ENCODE measurements around the gene LAMC2. TPM values are rescaled to one million over a fixed set of nuclear protein-coding genes. Genes with fewer than 3 reads are reported as not detected.

LAMC2 gene
- polyA plus RNA-seq, 1 donor (not counting 4 experiments of a cell fraction or from before 2014, with no cell fraction given) = 1,627 TPM

DNA sequence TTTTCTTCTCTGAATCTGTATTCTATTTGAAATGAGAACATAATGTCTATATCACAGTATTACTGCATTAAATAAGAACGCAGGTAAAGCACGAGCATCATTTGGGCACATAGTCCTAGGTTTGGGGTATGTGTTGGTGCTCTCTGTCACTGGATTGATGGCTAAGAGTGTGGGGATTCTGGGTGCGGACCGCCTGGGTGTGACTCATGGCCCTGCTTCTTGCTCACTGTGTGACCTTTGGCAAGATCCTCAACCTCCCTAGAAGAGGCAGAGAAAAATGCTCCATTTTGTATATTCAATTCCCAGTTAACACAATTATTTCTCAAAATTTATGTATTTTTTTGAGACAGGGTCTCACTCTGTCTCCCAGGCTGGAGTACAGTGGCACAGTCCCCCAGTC is 99.7 kb downstream of the LAMC2 start:
- Histone ChIP-seq H3K9ac (ENCODE audit: control insufficient read depth, extremely low read depth, insufficient read depth, low read length) (no peak overlapping the region), H3K4me3 (ENCODE audit: control insufficient read depth in 2 of 3, extremely low read depth in 1 of 3, insufficient read depth in 2 of 3, low read depth in 1 of 3, low read length in 3 of 3) (no peak overlapping the region), H3K27me3 (ENCODE audit: control insufficient read depth, extremely low read depth, insufficient read depth, low read length) (no peaks in the 10 kb centered on the region), H3K4me1 (ENCODE audit: control insufficient read depth, extremely low read depth, insufficient read depth, low read length) (peaks cover 33% of the 10 kb centered on the region), H3K79me2 (ENCODE audit: control insufficient read depth, insufficient read depth, low read length) (no peaks in the 10 kb centered on the region), H3K4me2 (ENCODE audit: control insufficient read depth, extremely low read depth, insufficient read depth, low read depth, low read length) (no peak overlapping the region), H3K36me3 (ENCODE audit: control insufficient read depth in 2 of 2, extremely low read depth in 1 of 2, insufficient read depth in 2 of 2, low read length in 2 of 2) (no peaks in the 10 kb centered on the region), H4K20me1 (ENCODE audit: control insufficient read depth, extremely low read depth, insufficient read depth, low read length) (no peaks in the 10 kb centered on the region), H3K27ac (ENCODE audit: control insufficient read depth, insufficient read depth, low read length) (no peak overlapping the region), H3K9me1 (ENCODE audit: control insufficient read depth, extremely low read depth, insufficient read depth, low read length) (no peaks in the 10 kb centered on the region), H2AFZ (ENCODE audit: control insufficient read depth, low read length) (no peak overlapping the region), H3K9me3 (ENCODE audit: control insufficient read depth, low read depth, low read length) (no peaks in the 10 kb centered on the region)
- dilution Hi-C loops (cut with MboI; ENCODE audit: extremely low pct_ligation_motif_present, low sequenced_read_pairs) = no loop called here
- no peak for TF ChIP-seq EZH2 (IDR thresholded peaks at IDR 0.05; ENCODE audit: low read length)
- TF ChIP-seq, protein P1, sequence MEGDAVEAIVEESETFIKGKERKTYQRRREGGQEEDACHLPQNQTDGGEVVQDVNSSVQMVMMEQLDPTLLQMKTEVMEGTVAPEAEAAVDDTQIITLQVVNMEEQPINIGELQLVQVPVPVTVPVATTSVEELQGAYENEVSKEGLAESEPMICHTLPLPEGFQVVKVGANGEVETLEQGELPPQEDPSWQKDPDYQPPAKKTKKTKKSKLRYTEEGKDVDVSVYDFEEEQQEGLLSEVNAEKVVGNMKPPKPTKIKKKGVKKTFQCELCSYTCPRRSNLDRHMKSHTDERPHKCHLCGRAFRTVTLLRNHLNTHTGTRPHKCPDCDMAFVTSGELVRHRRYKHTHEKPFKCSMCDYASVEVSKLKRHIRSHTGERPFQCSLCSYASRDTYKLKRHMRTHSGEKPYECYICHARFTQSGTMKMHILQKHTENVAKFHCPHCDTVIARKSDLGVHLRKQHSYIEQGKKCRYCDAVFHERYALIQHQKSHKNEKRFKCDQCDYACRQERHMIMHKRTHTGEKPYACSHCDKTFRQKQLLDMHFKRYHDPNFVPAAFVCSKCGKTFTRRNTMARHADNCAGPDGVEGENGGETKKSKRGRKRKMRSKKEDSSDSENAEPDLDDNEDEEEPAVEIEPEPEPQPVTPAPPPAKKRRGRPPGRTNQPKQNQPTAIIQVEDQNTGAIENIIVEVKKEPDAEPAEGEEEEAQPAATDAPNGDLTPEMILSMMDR (optimal IDR thresholded peaks at IDR 0.05 in 1 of 3, IDR thresholded peaks at IDR 0.05 in 1 of 3, conservative IDR thresholded peaks at IDR 0.05 in 1 of 3; ENCODE audit: extremely low read depth in 1 of 3, insufficient read depth in 2 of 3, low read length in 3 of 3) = no peak
- no peak for DNase-seq (ENCODE audit: low read depth, low spot score)
- no peak for FAIRE-seq

DNA sequence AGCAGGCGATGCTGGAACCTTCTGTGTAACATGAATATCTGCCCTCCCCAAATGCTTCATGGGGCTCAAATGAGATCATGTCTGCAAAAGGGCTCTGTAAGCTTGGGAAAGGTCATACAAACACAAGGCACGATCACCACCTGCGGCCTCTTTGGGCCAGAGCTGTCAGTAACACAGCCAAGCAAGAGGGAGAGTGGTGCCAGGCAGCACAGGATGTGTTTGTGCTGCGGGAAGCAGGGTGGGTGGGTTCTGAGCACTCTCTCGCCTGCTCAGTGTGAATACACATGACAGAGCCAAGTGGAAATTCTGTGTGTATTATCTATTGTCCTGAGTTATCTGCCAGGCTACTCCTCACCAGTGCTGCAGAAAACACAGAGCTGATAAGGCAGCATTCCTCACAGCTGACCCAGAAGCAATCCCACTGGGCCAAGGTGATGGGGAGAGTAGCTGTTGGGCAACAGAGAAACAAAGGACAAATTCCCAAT is 101.2 kb downstream of the LAMC2 start:
- FAIRE-seq (no peak), DNase-seq (ENCODE audit: low read depth, low spot score) (no peak)
- Histone ChIP-seq H3K27me3 (ENCODE audit: control insufficient read depth, extremely low read depth, insufficient read depth, low read length) (no peaks in the 10 kb centered on the region), H3K4me1 (ENCODE audit: control insufficient read depth, extremely low read depth, insufficient read depth, low read length) (peaks cover 28% of the 10 kb centered on the region), H3K9me1 (ENCODE audit: control insufficient read depth, extremely low read depth, insufficient read depth, low read length) (no peaks in the 10 kb centered on the region), H4K20me1 (ENCODE audit: control insufficient read depth, extremely low read depth, insufficient read depth, low read length) (no peaks in the 10 kb centered on the region), H3K9me3 (ENCODE audit: control insufficient read depth, low read depth, low read length) (no peaks in the 10 kb centered on the region), H3K4me3 (ENCODE audit: control insufficient read depth in 2 of 3, extremely low read depth in 1 of 3, insufficient read depth in 2 of 3, low read depth in 1 of 3, low read length in 3 of 3) (no peak overlapping the region), H3K27ac (ENCODE audit: control insufficient read depth, insufficient read depth, low read length) (no peak overlapping the region), H3K36me3 (ENCODE audit: control insufficient read depth in 2 of 2, extremely low read depth in 1 of 2, insufficient read depth in 2 of 2, low read length in 2 of 2) (no peaks in the 10 kb centered on the region), H3K4me2 (ENCODE audit: control insufficient read depth, extremely low read depth, insufficient read depth, low read depth, low read length) (no peak overlapping the region), H3K9ac (ENCODE audit: control insufficient read depth, extremely low read depth, insufficient read depth, low read length) (no peak overlapping the region), H2AFZ (ENCODE audit: control insufficient read depth, low read length) (no peak overlapping the region), H3K79me2 (ENCODE audit: control insufficient read depth, insufficient read depth, low read length) (no peaks in the 10 kb centered on the region)
- dilution Hi-C loops (cut with MboI; ENCODE audit: extremely low pct_ligation_motif_present, low sequenced_read_pairs) = no loop called here
- TF ChIP-seq, protein P1 (optimal IDR thresholded peaks at IDR 0.05 in 1 of 3, IDR thresholded peaks at IDR 0.05 in 1 of 3, conservative IDR thresholded peaks at IDR 0.05 in 1 of 3; ENCODE audit: extremely low read depth in 1 of 3, insufficient read depth in 2 of 3, low read length in 3 of 3) = no peak
- TF ChIP-seq EZH2 (IDR thresholded peaks at IDR 0.05; ENCODE audit: low read length) = no peak
